GM12878 (cell line): ENCODE measurements around the gene CEP89. TPM values are rescaled to one million over a fixed set of nuclear protein-coding genes. Genes with fewer than 3 reads are reported as not detected.
"Not testable (repeated sequence)": the region's sequence is repeated elsewhere in the genome, so short reads cannot be mapped to it uniquely, and the experiment has no call there.

Source experiments
- ATAC-seq: fragments of 200-7000 bp; cut with Tn5 transposase; 3 replicates; pipeline ENCODE4 v1.9.1; 2020; ENCODE audit warnings: mild to moderate bottlenecking, moderate library complexity
- BruUV-seq: library from RNA; stranded (reverse); fragments of 400-500 nt; replicated peaks from 2 replicates; lab custom pipeline; 2021; lab: Mats Ljungman, UMichigan
- CTCF ChIA-PET: fragments of 300-600 bp; sonication (Branson Sonifier 250); formaldehyde crosslinking; extraction: SDS; loops from one replicate; lab custom pipeline; 2021; ENCODE audit warnings: inconsistent platforms; lab: Yijun Ruan, JAX
- POLR2A ChIA-PET: fragments of 350-600 bp; formaldehyde crosslinking; extraction: SDS; loops from one replicate; lab custom pipeline; 2021; ENCODE audit warnings: inconsistent platforms; lab: Charles Lee
- RAD21 ChIA-PET: fragments of 300-600 bp; sonication (Branson Sonifier 250); formaldehyde crosslinking; loops from one replicate; lab custom pipeline; 2023; ENCODE audit warnings: antibody characterized with exemption; ENCODE audit not compliant: unreplicated experiment; lab: Charles Lee
- SMC1A ChIA-PET: fragments of 300-600 bp; sonication (Branson Sonifier 250); formaldehyde crosslinking; loops from one replicate; lab custom pipeline; 2023; ENCODE audit not compliant: unreplicated experiment, uncharacterized antibody; lab: Charles Lee
- DNase-seq: peaks from one replicate; pipeline ENCODE4 v3.0.0-alpha.2; 2011; ENCODE audit warnings: low read depth, low spot score
- FAIRE-seq: peaks from 3 replicates; lab custom pipeline; 2011; peaks lifted over from hg19 to GRCh38; lab: Jason Lieb, UNC
- H2AFZ ChIP-seq: 2 replicates; pipeline ENCODE4 v1.6.0; 2011; ENCODE audit warnings: low read depth, low read length, control low read depth; ENCODE audit not compliant: control insufficient read depth
- H3K27ac ChIP-seq: 2 replicates; pipeline ENCODE4 v1.5.1; 2011; ENCODE audit warnings: control low read depth; ENCODE audit not compliant: control insufficient read depth, insufficient read depth
- H3K27me3 ChIP-seq, 2 experiments: replicated peaks in 1 of 2; 2 replicates each; pipeline versions ENCODE4 v1.6.0 to v1.6.1; 2011; ENCODE audit warnings: low read length in 1 of 2; ENCODE audit not compliant: control insufficient read depth in 2 of 2, insufficient read depth in 2 of 2
- H3K36me3 ChIP-seq, 2 experiments: 2 replicates each; pipeline ENCODE4 v1.5.1; 2011; ENCODE audit warnings: low read length in 1 of 2; ENCODE audit not compliant: control insufficient read depth in 2 of 2, insufficient read depth in 2 of 2
- H3K4me1 ChIP-seq: 2 replicates; pipeline ENCODE4 v1.6.1; 2011; ENCODE audit warnings: mild to moderate bottlenecking, low read length, moderate library complexity, mixed read lengths; ENCODE audit not compliant: control insufficient read depth, insufficient read depth
- H3K4me2 ChIP-seq: 2 replicates; pipeline ENCODE4 v1.6.0; 2011; ENCODE audit warnings: control low read depth; ENCODE audit not compliant: control insufficient read depth, insufficient read depth
- H3K4me3 ChIP-seq: fragments of 200-600 bp; sonication (generic); 2 replicates; pipeline ENCODE4 v1.5.1; 2016
- H3K79me2 ChIP-seq: 2 replicates; pipeline ENCODE4 v1.6.0; 2011; ENCODE audit warnings: low read length; ENCODE audit not compliant: control insufficient read depth, insufficient read depth
- H3K9ac ChIP-seq: 2 replicates; pipeline ENCODE4 v1.8.0; 2011; ENCODE audit warnings: low read length, control low read depth, mixed read lengths; ENCODE audit not compliant: control insufficient read depth, insufficient read depth
- H3K9me3 ChIP-seq: replicated peaks from 3 replicates; pipeline ENCODE4 v1.5.1; 2011; ENCODE audit warnings: mild to moderate bottlenecking, low read length; ENCODE audit not compliant: control insufficient read depth, insufficient read depth
- H4K20me1 ChIP-seq: 2 replicates; pipeline ENCODE4 v1.6.0; 2011; ENCODE audit not compliant: control insufficient read depth, insufficient read depth
- BCL11A ChIP-seq: IDR thresholded peaks from 2 replicates; pipeline ENCODE4 v1.6.1; 2011; ENCODE audit warnings: low read depth, low read length
- CHD1 ChIP-seq: IDR thresholded peaks from 2 replicates; pipeline ENCODE4 v1.6.1; 2012; ENCODE audit warnings: low read depth, low read length, improper control_type of control experiment
- ESRRA ChIP-seq: IDR thresholded peaks from 2 replicates; pipeline ENCODE4 v1.6.1; 2012; ENCODE audit warnings: mild to moderate bottlenecking, low read length, improper control_type of control experiment
- HDAC2 ChIP-seq: fragments of 200-600 bp; sonication (generic); IDR thresholded peaks from 2 replicates; pipeline ENCODE4 v1.6.1; 2017
- IKZF1 ChIP-seq: fragments of 450-650 bp; conservative IDR thresholded peaks from 2 replicates; pipeline ENCODE4 v1.6.1; 2017; ENCODE audit warnings: antibody characterized with exemption, mild to moderate bottlenecking
- IKZF2 ChIP-seq, 2 experiments: fragments of 450-650 bp; IDR thresholded peaks; 2 replicates each; pipeline ENCODE4 v1.6.1; 2017; ENCODE audit warnings: mild to moderate bottlenecking in 2 of 2, moderate library complexity in 2 of 2
- IRF4 ChIP-seq: IDR thresholded peaks from 2 replicates; pipeline ENCODE4 v1.6.1; 2011; ENCODE audit warnings: low read depth, low read length
- KAT2A ChIP-seq: conservative IDR thresholded peaks from 2 replicates; pipeline ENCODE4 v1.6.1; 2011; ENCODE audit warnings: low read depth, low read length; ENCODE audit not compliant: control insufficient read depth
- NFYB ChIP-seq: IDR thresholded peaks from 2 replicates; pipeline ENCODE4 v1.6.1; 2011; ENCODE audit warnings: low read depth, mild to moderate bottlenecking, low read length, improper control_type of control experiment, moderate library complexity; ENCODE audit not compliant: insufficient read depth
- RAD21 ChIP-seq: IDR thresholded peaks from 2 replicates; pipeline ENCODE4 v1.6.1; 2011; ENCODE audit warnings: mild to moderate bottlenecking, low read depth, low read length, moderate library complexity; ENCODE audit not compliant: insufficient read depth
- SMARCA5 ChIP-seq: fragments of 450-650 bp; IDR thresholded peaks from 2 replicates; pipeline ENCODE4 v1.6.1; 2017; ENCODE audit warnings: mild to moderate bottlenecking
- STAT3 ChIP-seq: IDR thresholded peaks from 2 replicates; pipeline ENCODE4 v1.6.1; 2011; ENCODE audit warnings: low read depth, low read length, improper control_type of control experiment
- TCF3 ChIP-seq: IDR thresholded peaks from 2 replicates; pipeline ENCODE4 v1.6.1; 2012; ENCODE audit warnings: low read depth, mild to moderate bottlenecking, low read length, borderline replicate concordance; ENCODE audit not compliant: insufficient read depth
- USF2 ChIP-seq: IDR thresholded peaks from 2 replicates; pipeline ENCODE4 v1.6.1; 2011; ENCODE audit warnings: low read depth, low read length, improper control_type of control experiment, borderline replicate concordance
- WGBS: methylation state at CpG from one replicate; pipeline ENCODE4 v1.1.6; 2016; ENCODE audit warnings: low lambda C conversion rate; ENCODE audit not compliant: insufficient replicate concordance, insufficient coverage; ENCODE audit errors: missing lambda C conversion rate; 5-methylcytosine and 5-hydroxymethylcytosine counted together
- in situ Hi-C: fragments of 300-500 bp; cut with MboI; formaldehyde crosslinking; loops from 9 replicates; pipeline ENCODE4 v1.14.3; 2018; ENCODE audit warnings: mixed read lengths
- intact Hi-C: fragments of 100-400 bp; cut with micrococcal nuclease; formaldehyde crosslinking; loops from one replicate; pipeline ENCODE4 v1.14.2; 2022; ENCODE audit not compliant: unreplicated experiment
- polyA plus RNA-seq, 11 experiments: library from polyadenylated mRNA; depleted of rRNA in 4 of 11; unstranded in 6 of 11; stranded (reverse) in 5 of 11; fragments of >200 nt; fragmentation: Nextera tagmentation in 4 of 11; fragmentation: Illumina TruSeq in 1 of 11; extraction: Ambion mirVana in 4 of 11; extraction: Trizol in 1 of 11; gene quantifications; 1 replicate in 1 of 11; 2 replicates in 10 of 11; pipeline versions ENCODE4 v1.2.1 to v1.2.3, GENCODE V29; 2011 to 2016; ENCODE audit warnings: inconsistent platforms in 2 of 11, missing spikeins in 2 of 11, low read depth in 1 of 11
- total RNA-seq, 4 experiments: library from RNA; depleted of rRNA in 3 of 4; stranded (reverse); fragments of >200 nt in 3 of 4; fragmentation: Illumina TruSeq in 1 of 4; extraction: Trizol in 1 of 4; gene quantifications; 2 replicates each; pipeline versions ENCODE4 v1.2.1 to v1.2.3, GENCODE V29; 2013 to 2021

Gene CEP89
- total and polyA plus RNA-seq, 10 of the 15 experiments (the other 5 are each of a cell fraction or from before 2014, with no cell fraction given): 6.0 to 19.3 (median 10.2) TPM

- TF ChIP-seq TCF3 (peak; percentile 50; the same call in 1 of the 2 replicates), NFYB (peak; percentile 97), SMARCA5 (peak; percentile 53; the same call in 1 of the 2 replicates), KAT2A (no peak), IKZF2 (IDR thresholded peaks at IDR 0.05) (0 out of 4 replicates have a peak, but pooled peaks of 1 of the 2 experiments have one; percentile 18), RAD21 (no peak), BCL11A (no peak), CHD1 (no peak), IRF4 (no peak), USF2 (no peak; the same call in 1 of the 2 replicates), STAT3 (no peak), ESRRA (peak; percentile 71; the same call in 1 of the 2 replicates), IKZF1 (peak; percentile 63), HDAC2 (no peak)
Measured at GRCh38 chr19:32971715-32972540, at the start of gene CEP89, which contains the start of gene FAAP24 (continued).

- H3K4me3 ChIP-seq, POLR2A ChIA-PET, intact Hi-C loops, H3K36me3 ChIP-seq, H2AFZ ChIP-seq, RAD21 ChIA-PET, H3K9ac ChIP-seq, BruUV-seq, ATAC-seq, H3K79me2 ChIP-seq, H3K4me1 ChIP-seq, H3K9me3 ChIP-seq, FAIRE-seq, H3K27me3 ChIP-seq, in situ Hi-C loops, CTCF ChIA-PET, DNase-seq, H3K4me2 ChIP-seq, H4K20me1 ChIP-seq, H3K27ac ChIP-seq: not testable (repeated sequence)
- SMC1A ChIA-PET: interaction anchor here (0.6 kb wide), 1 partner anchor 35 kb away, joined by 3 read pairs; no protein-coding TSS in a partner anchor
- WGBS: 42% methylated on average over 4 of the region's 4 CpGs
Measured at GRCh38 chr19:33010891-33011290, 39.1 kb upstream of the CEP89 start.
